Measurements from ENCODE around the gene PSAP.

PSAP gene

GRCh38 chr10:71811351-71811750 lies 39.7 kb downstream of the PSAP start:
- Histone ChIP-seq H3K9ac (ENCODE audit: low read depth, low read length) (no peak overlapping the region), H3K9me3 (replicated peaks; ENCODE audit: low read length) (no peaks in the 10 kb centered on the region), H3K36me3 (ENCODE audit: insufficient read depth, low read length) (peaks cover 12% of the 10 kb centered on the region), H3K4me3 (ENCODE audit: low read length) (no peak overlapping the region), H3K4me1 (ENCODE audit: control insufficient read depth, insufficient read depth, low read length) (no peaks in the 10 kb centered on the region), H3K27me3 (ENCODE audit: control insufficient read depth, insufficient read depth, low read length) (no peaks in the 10 kb centered on the region), H3K4me2 (ENCODE audit: low read length) (no peak overlapping the region)

- H3K4me3 ChIP-seq (ENCODE audit: low read length) = no peak overlapping the region
- peaks cover 5% of the 10 kb centered on the region for H3K27me3 ChIP-seq (ENCODE audit: control insufficient read depth, insufficient read depth, low read length)
- H3K9ac ChIP-seq (ENCODE audit: low read depth, low read length) = no peak overlapping the region
- H3K9me3 ChIP-seq (replicated peaks; ENCODE audit: low read length) = no peaks in the 10 kb centered on the region
- H3K4me1 ChIP-seq (ENCODE audit: control insufficient read depth, insufficient read depth, low read length) = no peaks in the 10 kb centered on the region
- no peak overlapping the region for H3K4me2 ChIP-seq (ENCODE audit: low read length)
- H3K36me3 ChIP-seq (ENCODE audit: insufficient read depth, low read length) = peaks cover under 1% of the 10 kb centered on the region
These were observed 40.9 kb downstream of the PSAP start for GRCh38 chr10:71810048-71810750.

- peaks cover 8% of the 10 kb centered on the region for H3K27me3 ChIP-seq (ENCODE audit: control insufficient read depth, insufficient read depth, low read length)
- H3K4me2 ChIP-seq (ENCODE audit: low read length) = no peak overlapping the region
- no peak overlapping the region for H3K4me3 ChIP-seq (ENCODE audit: low read length)
- H3K36me3 ChIP-seq (ENCODE audit: insufficient read depth, low read length) = no peaks in the 10 kb centered on the region
- H3K9ac ChIP-seq (ENCODE audit: low read depth, low read length) = no peak overlapping the region
- no peaks in the 10 kb centered on the region for H3K9me3 ChIP-seq (replicated peaks; ENCODE audit: low read length)
- no peaks in the 10 kb centered on the region for H3K4me1 ChIP-seq (ENCODE audit: control insufficient read depth, insufficient read depth, low read length)
These were observed 41.4 kb downstream of the PSAP start for GRCh38 chr10:71809628-71810027.

GRCh38 chr10:71807557-71808510 lies 43.2 kb downstream of the PSAP start:
- Histone ChIP-seq H3K4me3 (ENCODE audit: low read length) (no peak overlapping the region), H3K4me1 (ENCODE audit: control insufficient read depth, insufficient read depth, low read length) (no peaks in the 10 kb centered on the region), H3K9ac (ENCODE audit: low read depth, low read length) (no peak overlapping the region), H3K27me3 (ENCODE audit: control insufficient read depth, insufficient read depth, low read length) (peaks cover 14% of the 10 kb centered on the region), H3K9me3 (replicated peaks; ENCODE audit: low read length) (no peaks in the 10 kb centered on the region), H3K4me2 (ENCODE audit: low read length) (no peak overlapping the region), H3K36me3 (ENCODE audit: insufficient read depth, low read length) (no peaks in the 10 kb centered on the region)

- Histone ChIP-seq H3K27me3 (ENCODE audit: control insufficient read depth, insufficient read depth, low read length) (peaks cover 21% of the 10 kb centered on the region), H3K9ac (ENCODE audit: low read depth, low read length) (no peak overlapping the region), H3K36me3 (ENCODE audit: insufficient read depth, low read length) (no peaks in the 10 kb centered on the region), H3K4me1 (ENCODE audit: control insufficient read depth, insufficient read depth, low read length) (no peaks in the 10 kb centered on the region), H3K9me3 (replicated peaks; ENCODE audit: low read length) (no peaks in the 10 kb centered on the region), H3K4me3 (ENCODE audit: low read length) (no peak overlapping the region), H3K4me2 (ENCODE audit: low read length) (no peak overlapping the region)
These were observed 44.1 kb downstream of the PSAP start for GRCh38 chr10:71806704-71807556.

GRCh38 chr10:71805776-71806703 lies 45.0 kb downstream of the PSAP start:
- H3K4me2 ChIP-seq (ENCODE audit: low read length) = no peak overlapping the region
- H3K9ac ChIP-seq (ENCODE audit: low read depth, low read length) = no peak overlapping the region
- peaks cover 27% of the 10 kb centered on the region for H3K27me3 ChIP-seq (ENCODE audit: control insufficient read depth, insufficient read depth, low read length)
- no peaks in the 10 kb centered on the region for H3K36me3 ChIP-seq (ENCODE audit: insufficient read depth, low read length)
- H3K4me1 ChIP-seq (ENCODE audit: control insufficient read depth, insufficient read depth, low read length) = no peaks in the 10 kb centered on the region
- H3K9me3 ChIP-seq (replicated peaks; ENCODE audit: low read length) = no peaks in the 10 kb centered on the region
- H3K4me3 ChIP-seq (ENCODE audit: low read length) = no peak overlapping the region

GRCh38 chr10:71804077-71804476 lies 47.0 kb downstream of the PSAP start:
- Histone ChIP-seq H3K36me3 (ENCODE audit: insufficient read depth, low read length) (no peaks in the 10 kb centered on the region), H3K4me1 (ENCODE audit: control insufficient read depth, insufficient read depth, low read length) (no peaks in the 10 kb centered on the region)

GRCh38 chr10:71802715-71803488 lies 48.1 kb downstream of the PSAP start:
- no peaks in the 10 kb centered on the region for H3K4me1 ChIP-seq (ENCODE audit: control insufficient read depth, insufficient read depth, low read length)
- no peak overlapping the region for H3K4me3 ChIP-seq (ENCODE audit: low read length)
- no peak overlapping the region for H3K4me2 ChIP-seq (ENCODE audit: low read length)
- H3K27me3 ChIP-seq (ENCODE audit: control insufficient read depth, insufficient read depth, low read length) = peaks cover 34% of the 10 kb centered on the region
- no peak overlapping the region for H3K9ac ChIP-seq (ENCODE audit: low read depth, low read length)
- H3K36me3 ChIP-seq (ENCODE audit: insufficient read depth, low read length) = no peaks in the 10 kb centered on the region
- no peaks in the 10 kb centered on the region for H3K9me3 ChIP-seq (replicated peaks; ENCODE audit: low read length)

More at GRCh38 chr10:71804077-71804476, 47.0 kb downstream of the PSAP start:
- H3K9me3 ChIP-seq (replicated peaks; ENCODE audit: low read length) = no peaks in the 10 kb centered on the region
- no peak overlapping the region for H3K4me3 ChIP-seq (ENCODE audit: low read length)
- no peak overlapping the region for H3K9ac ChIP-seq (ENCODE audit: low read depth, low read length)
- H3K27me3 ChIP-seq (ENCODE audit: control insufficient read depth, insufficient read depth, low read length) = peaks cover 34% of the 10 kb centered on the region
- no peak overlapping the region for H3K4me2 ChIP-seq (ENCODE audit: low read length)

- Histone ChIP-seq H3K4me1 (ENCODE audit: control insufficient read depth, insufficient read depth, low read length) (no peaks in the 10 kb centered on the region), H3K9ac (ENCODE audit: low read depth, low read length) (no peak overlapping the region), H3K4me3 (ENCODE audit: low read length) (no peak overlapping the region), H3K4me2 (ENCODE audit: low read length) (no peak overlapping the region), H3K27me3 (ENCODE audit: control insufficient read depth, insufficient read depth, low read length) (peaks cover 36% of the 10 kb centered on the region), H3K36me3 (ENCODE audit: insufficient read depth, low read length) (no peaks in the 10 kb centered on the region), H3K9me3 (replicated peaks; ENCODE audit: low read length) (no peaks in the 10 kb centered on the region)
These were observed 48.8 kb downstream of the PSAP start for GRCh38 chr10:71802235-71802634.

GRCh38 chr10:71801361-71801760 lies 49.7 kb downstream of the PSAP start:
- Histone ChIP-seq H3K4me2 (ENCODE audit: low read length) (no peak overlapping the region), H3K4me1 (ENCODE audit: control insufficient read depth, insufficient read depth, low read length) (no peaks in the 10 kb centered on the region), H3K9ac (ENCODE audit: low read depth, low read length) (no peak overlapping the region), H3K9me3 (replicated peaks; ENCODE audit: low read length) (no peaks in the 10 kb centered on the region), H3K4me3 (ENCODE audit: low read length) (no peak overlapping the region), H3K27me3 (ENCODE audit: control insufficient read depth, insufficient read depth, low read length) (peaks cover 39% of the 10 kb centered on the region), H3K36me3 (ENCODE audit: insufficient read depth, low read length) (no peaks in the 10 kb centered on the region)
